Cardiac muscle cell (in vitro differentiated cells and primary cell): ENCODE measurements around the gene TET3. TPM values are rescaled to one million over a fixed set of nuclear protein-coding genes. Genes with fewer than 3 reads are reported as not detected.

ENCODE experiments used
- DNase-seq, 2 donors: peaks; one replicate each; pipeline versions ENCODE4 v3.0.0 to v3.0.0-alpha.2; 2010 to 2017; ENCODE audit warnings: low read depth in 1 of 2, low spot score in 1 of 2
- H3K27ac ChIP-seq: fragments of 200-600 bp; sonication (generic); 2 replicates; pipeline ENCODE4 v1.5.1; 2016
- H3K27me3 ChIP-seq: fragments of 200-600 bp; sonication (generic); 2 replicates; pipeline ENCODE4 v1.6.0; 2016; ENCODE audit warnings: control low read depth
- H3K36me3 ChIP-seq: fragments of 200-600 bp; sonication (generic); 2 replicates; pipeline ENCODE4 v1.5.1; 2016; ENCODE audit warnings: control low read depth
- H3K4me1 ChIP-seq: fragments of 200-600 bp; sonication (generic); 2 replicates; pipeline ENCODE4 v1.8.1; 2017; ENCODE audit warnings: low read depth, mild to moderate bottlenecking, mixed run types
- H3K4me3 ChIP-seq: fragments of 200-600 bp; sonication (generic); 2 replicates; pipeline ENCODE4 v1.5.1; 2016; ENCODE audit warnings: mild to moderate bottlenecking
- H3K9me3 ChIP-seq: fragments of 200-600 bp; sonication (generic); 2 replicates; pipeline ENCODE4 v1.5.1; 2017; ENCODE audit warnings: low read depth, mild to moderate bottlenecking, control low read depth
- polyA plus RNA-seq: library from polyadenylated mRNA; unstranded; fragments of >200 nt; fragmentation: Nextera tagmentation; extraction: Ambion mirVana; gene quantifications from 2 replicates; pipeline ENCODE4 v1.2.1, GENCODE V29; 2016
- total RNA-seq: library from RNA; depleted of rRNA; stranded (reverse); fragments of >200 nt; gene quantifications from 2 replicates; pipeline ENCODE4 v1.2.3, GENCODE V29; 2016
- TF ChIP-seq, protein P1 (sequence below): IDR thresholded peaks from 2 replicates; pipeline ENCODE4 v1.5.1; 2012; ENCODE audit warnings: low read depth, mild to moderate bottlenecking, low read length

Gene TET3
- total and polyA plus RNA-seq, 2 experiments from 2014 or later: 2.9 to 10.2 TPM

GRCh38 chr2:74017223-74017622 is 32.5 kb downstream of the TET3 start:
- H3K36me3 ChIP-seq: no peaks in the 10 kb centered on the region
- no peak overlapping the region for H3K27ac ChIP-seq

GRCh38 chr2:74019516-74019915 is 34.8 kb downstream of the TET3 start:
- DNase-seq: no peak
- TF ChIP-seq, protein P1, sequence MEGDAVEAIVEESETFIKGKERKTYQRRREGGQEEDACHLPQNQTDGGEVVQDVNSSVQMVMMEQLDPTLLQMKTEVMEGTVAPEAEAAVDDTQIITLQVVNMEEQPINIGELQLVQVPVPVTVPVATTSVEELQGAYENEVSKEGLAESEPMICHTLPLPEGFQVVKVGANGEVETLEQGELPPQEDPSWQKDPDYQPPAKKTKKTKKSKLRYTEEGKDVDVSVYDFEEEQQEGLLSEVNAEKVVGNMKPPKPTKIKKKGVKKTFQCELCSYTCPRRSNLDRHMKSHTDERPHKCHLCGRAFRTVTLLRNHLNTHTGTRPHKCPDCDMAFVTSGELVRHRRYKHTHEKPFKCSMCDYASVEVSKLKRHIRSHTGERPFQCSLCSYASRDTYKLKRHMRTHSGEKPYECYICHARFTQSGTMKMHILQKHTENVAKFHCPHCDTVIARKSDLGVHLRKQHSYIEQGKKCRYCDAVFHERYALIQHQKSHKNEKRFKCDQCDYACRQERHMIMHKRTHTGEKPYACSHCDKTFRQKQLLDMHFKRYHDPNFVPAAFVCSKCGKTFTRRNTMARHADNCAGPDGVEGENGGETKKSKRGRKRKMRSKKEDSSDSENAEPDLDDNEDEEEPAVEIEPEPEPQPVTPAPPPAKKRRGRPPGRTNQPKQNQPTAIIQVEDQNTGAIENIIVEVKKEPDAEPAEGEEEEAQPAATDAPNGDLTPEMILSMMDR: no peak
- Histone ChIP-seq H3K4me1 (no peaks in the 10 kb centered on the region), H3K27me3 (no peaks in the 10 kb centered on the region), H3K9me3 (no peaks in the 10 kb centered on the region), H3K27ac (no peak overlapping the region), H3K4me3 (no peak overlapping the region), H3K36me3 (no peaks in the 10 kb centered on the region)

More at GRCh38 chr2:74017223-74017622, 32.5 kb downstream of the TET3 start:
- Histone ChIP-seq H3K9me3 (no peaks in the 10 kb centered on the region), H3K4me1 (no peaks in the 10 kb centered on the region), H3K27me3 (no peaks in the 10 kb centered on the region), H3K4me3 (no peak overlapping the region)
- no peak for DNase-seq
- TF ChIP-seq, protein P1: no peak

DNA sequence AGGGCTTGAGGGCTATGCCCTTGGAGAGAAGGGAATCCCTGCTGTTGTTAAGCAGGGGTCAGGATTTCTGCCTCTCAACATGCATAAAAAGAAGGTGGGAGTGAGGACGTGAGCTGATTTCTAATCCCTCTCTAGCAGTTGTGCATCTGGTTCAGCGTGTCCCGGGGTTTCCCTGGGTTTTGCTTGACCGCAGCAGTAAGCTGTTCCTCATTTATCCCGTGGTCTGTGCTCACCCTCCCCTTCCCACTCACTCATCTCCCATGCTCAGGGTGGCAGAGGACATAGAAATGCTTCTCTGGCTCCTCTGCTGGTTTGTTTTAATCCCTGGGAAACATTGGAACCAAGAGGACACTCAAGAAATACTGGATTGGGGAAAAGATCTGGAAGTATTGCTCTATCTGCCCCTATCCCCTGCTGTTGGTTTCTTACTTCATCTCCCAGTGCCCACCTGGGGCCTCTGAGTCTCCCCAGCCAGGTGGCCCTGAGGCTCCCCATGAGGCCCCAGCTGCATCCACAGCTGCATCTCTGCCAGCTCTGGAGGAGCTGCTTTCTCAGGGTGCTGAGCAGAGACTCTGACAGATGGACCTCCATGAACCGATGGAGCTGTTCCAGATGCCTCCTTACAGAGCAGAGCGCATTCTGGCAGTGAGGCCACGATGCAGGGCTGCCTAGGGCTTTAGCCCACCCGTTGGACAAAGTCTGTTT is 36.1 kb downstream of the TET3 start:
- no peak for DNase-seq
- TF ChIP-seq, protein P1: no peak
- H3K27me3 ChIP-seq: no peaks in the 10 kb centered on the region
- no peaks in the 10 kb centered on the region for H3K4me1 ChIP-seq
- no peak overlapping the region for H3K27ac ChIP-seq
- H3K9me3 ChIP-seq: no peaks in the 10 kb centered on the region
- H3K36me3 ChIP-seq: no peaks in the 10 kb centered on the region
- H3K4me3 ChIP-seq: no peak overlapping the region

DNA sequence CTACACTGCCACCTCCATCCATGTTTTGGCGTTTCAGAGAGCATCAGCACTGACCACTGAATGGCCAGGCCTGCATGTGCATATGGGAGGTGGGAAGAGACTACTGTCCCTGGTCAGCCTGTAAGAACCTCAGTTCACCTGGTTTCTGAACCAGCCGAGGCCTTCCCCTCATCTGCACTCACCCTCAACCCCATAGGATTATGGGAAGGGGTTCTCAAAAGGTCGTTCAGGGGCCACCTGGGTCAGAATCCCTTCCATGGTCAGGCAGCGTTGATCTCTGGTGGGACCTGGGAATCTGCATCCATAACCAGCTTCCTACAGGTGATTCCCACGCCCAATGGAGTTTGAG is 36.7 kb downstream of the TET3 start:
- Histone ChIP-seq H3K9me3 (no peaks in the 10 kb centered on the region), H3K36me3 (no peaks in the 10 kb centered on the region), H3K4me1 (no peaks in the 10 kb centered on the region), H3K27me3 (no peaks in the 10 kb centered on the region), H3K27ac (no peak overlapping the region), H3K4me3 (no peak overlapping the region)
- TF ChIP-seq, protein P1: no peak
- no peak for DNase-seq

GRCh38 chr2:74024216-74024615 is 39.5 kb downstream of the TET3 start:
- no peaks in the 10 kb centered on the region for H3K27me3 ChIP-seq
- no peak for DNase-seq
- no peak overlapping the region for H3K27ac ChIP-seq
- TF ChIP-seq, protein P1: no peak
- H3K4me1 ChIP-seq: no peaks in the 10 kb centered on the region
- H3K9me3 ChIP-seq: no peaks in the 10 kb centered on the region
- H3K4me3 ChIP-seq: no peak overlapping the region
- no peaks in the 10 kb centered on the region for H3K36me3 ChIP-seq
